ENCODE measurements around the gene NAA80. TPM values are rescaled to one million over a fixed set of nuclear protein-coding genes. Genes with fewer than 3 reads are reported as not detected.

Gene NAA80
- total RNA-seq, 1 donor from 2014 or later: 6.3 TPM

DNA sequence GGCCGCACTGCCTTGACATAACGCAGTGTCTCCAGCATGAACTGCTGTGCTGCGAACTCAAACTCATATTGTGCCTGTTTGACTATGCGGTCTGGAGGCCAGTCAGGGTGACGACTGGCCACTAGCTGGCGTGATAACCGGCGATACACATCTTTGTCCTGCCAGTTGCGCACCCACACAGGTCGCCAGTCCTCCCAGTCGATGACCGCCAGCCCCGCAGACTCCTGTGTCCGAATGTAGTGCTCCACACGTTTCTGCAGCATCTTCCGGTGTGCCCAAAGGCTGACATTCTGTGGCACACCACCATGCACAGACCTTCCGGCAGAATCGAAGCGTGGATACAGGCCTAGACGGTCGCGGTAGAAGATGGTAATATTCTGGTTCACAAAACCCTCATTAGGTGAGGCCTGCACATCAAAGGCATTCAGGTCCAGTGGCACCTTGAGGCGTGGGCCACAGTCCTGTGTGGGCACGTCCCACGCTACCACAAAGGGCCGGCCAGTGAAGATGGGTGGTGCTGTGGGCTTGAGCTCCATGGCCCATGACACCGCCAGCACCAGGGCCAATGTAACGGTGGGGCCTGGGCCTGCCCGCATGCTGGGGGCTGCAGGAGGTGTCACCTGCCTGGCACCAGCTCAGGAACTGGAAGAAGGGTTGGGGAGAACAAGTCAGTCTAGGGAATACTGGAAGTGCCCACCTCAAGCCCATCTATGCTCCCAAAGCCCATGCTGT lies 20.9 kb upstream of the NAA80 start:
- H4K20me1 ChIP-seq (ENCODE audit: insufficient read depth, low read length): peaks cover 50% of the 10 kb centered on the region
- H2AFZ ChIP-seq (ENCODE audit: low read depth, low read length): peak overlapping the region; percentile 92
- no peaks in the 10 kb centered on the region for H3K9me3 ChIP-seq (ENCODE audit: insufficient read depth, low read depth, low read length)
- H3K9me3 Mint-ChIP-seq (ENCODE audit: unreplicated experiment): no peaks in the 10 kb centered on the region
- H3K9ac ChIP-seq (ENCODE audit: low read length): peak overlapping the region; percentile 96
- H3K36me3 Mint-ChIP-seq (ENCODE audit: low read depth, unreplicated experiment): peaks cover 21% of the 10 kb centered on the region
- H3K4me3 ChIP-seq (ENCODE audit: insufficient read depth, low read depth, low read length): peak overlapping the region; percentile 95
- H3K27ac ChIP-seq (ENCODE audit: low read depth, low read length): no peak overlapping the region
- H3K36me3 ChIP-seq (ENCODE audit: insufficient read depth, low read length): peaks cover 12% of the 10 kb centered on the region
- TF ChIP-seq, protein P1, sequence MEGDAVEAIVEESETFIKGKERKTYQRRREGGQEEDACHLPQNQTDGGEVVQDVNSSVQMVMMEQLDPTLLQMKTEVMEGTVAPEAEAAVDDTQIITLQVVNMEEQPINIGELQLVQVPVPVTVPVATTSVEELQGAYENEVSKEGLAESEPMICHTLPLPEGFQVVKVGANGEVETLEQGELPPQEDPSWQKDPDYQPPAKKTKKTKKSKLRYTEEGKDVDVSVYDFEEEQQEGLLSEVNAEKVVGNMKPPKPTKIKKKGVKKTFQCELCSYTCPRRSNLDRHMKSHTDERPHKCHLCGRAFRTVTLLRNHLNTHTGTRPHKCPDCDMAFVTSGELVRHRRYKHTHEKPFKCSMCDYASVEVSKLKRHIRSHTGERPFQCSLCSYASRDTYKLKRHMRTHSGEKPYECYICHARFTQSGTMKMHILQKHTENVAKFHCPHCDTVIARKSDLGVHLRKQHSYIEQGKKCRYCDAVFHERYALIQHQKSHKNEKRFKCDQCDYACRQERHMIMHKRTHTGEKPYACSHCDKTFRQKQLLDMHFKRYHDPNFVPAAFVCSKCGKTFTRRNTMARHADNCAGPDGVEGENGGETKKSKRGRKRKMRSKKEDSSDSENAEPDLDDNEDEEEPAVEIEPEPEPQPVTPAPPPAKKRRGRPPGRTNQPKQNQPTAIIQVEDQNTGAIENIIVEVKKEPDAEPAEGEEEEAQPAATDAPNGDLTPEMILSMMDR (IDR thresholded peaks at IDR 0.05; ENCODE audit: insufficient read depth, low read depth, low read length): no peak
- TF ChIP-seq EZH2 (IDR thresholded peaks at IDR 0.05; ENCODE audit: insufficient read depth, low read length): no peak
- H3K4me1 ChIP-seq (ENCODE audit: insufficient read depth, low read length): peaks cover 29% of the 10 kb centered on the region
- no peaks in the 10 kb centered on the region for H3K27me3 Mint-ChIP-seq (ENCODE audit: low read depth, unreplicated experiment)
- peaks cover 23% of the 10 kb centered on the region for H3K4me1 Mint-ChIP-seq (ENCODE audit: low read depth, unreplicated experiment)
- peak overlapping the region; percentile 93 for H3K4me2 ChIP-seq (ENCODE audit: low read length)
- peaks cover 40% of the 10 kb centered on the region for H3K79me2 ChIP-seq (ENCODE audit: insufficient read depth, low read length)
- H3K4me3 Mint-ChIP-seq (ENCODE audit: unreplicated experiment): peak overlapping the region; percentile 93
- H3K27ac Mint-ChIP-seq (ENCODE audit: unreplicated experiment): peak overlapping the region; percentile 96
- FAIRE-seq (no peak), DNase-seq (ENCODE audit: low read depth) (no peak)
- no peaks in the 10 kb centered on the region for H3K27me3 ChIP-seq (ENCODE audit: insufficient read depth, low read length)

DNA sequence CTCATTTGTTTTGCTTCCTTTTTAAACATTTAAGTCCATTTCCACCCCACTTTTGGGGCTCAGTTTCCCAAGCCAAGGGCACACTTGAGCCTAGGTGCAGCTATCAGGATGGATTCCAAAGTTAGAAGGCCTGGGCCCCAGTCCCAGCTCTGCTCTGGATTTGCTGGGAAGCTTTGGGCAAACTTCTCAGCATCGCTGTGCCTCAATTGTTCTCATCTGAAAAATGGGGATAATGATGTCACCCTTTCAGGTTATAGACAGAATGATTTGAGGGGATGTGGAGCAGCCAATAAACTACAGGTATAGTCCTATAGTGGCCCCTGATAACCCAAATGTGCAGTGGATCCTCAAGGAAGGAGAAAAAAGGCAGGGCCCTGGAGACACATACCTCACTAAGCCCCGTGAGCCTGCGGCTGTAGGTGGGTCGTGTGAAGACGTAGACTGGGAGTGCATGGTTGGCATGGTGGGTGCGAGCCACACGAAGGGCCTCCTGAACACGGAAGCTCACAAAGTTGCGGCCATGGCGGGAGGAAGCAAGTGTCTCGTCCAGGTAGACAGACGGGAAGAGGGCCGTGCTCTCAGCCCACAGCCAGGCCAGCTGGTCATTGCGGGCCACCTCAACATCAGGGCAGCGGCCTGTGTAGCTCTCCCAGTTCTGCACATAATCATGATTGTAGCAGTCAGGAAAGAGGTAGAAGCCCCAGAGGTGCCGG lies 20.1 kb upstream of the NAA80 start:
- peaks cover 56% of the 10 kb centered on the region for H4K20me1 ChIP-seq (ENCODE audit: insufficient read depth, low read length)
- TF ChIP-seq EZH2 (IDR thresholded peaks at IDR 0.05; ENCODE audit: insufficient read depth, low read length): no peak
- TF ChIP-seq, protein P1 (IDR thresholded peaks at IDR 0.05; ENCODE audit: insufficient read depth, low read depth, low read length): no peak
- peaks cover 29% of the 10 kb centered on the region for H3K4me1 ChIP-seq (ENCODE audit: insufficient read depth, low read length)
- H3K4me3 Mint-ChIP-seq (ENCODE audit: unreplicated experiment): peak overlapping the region; percentile 93
- FAIRE-seq: no peak
- DNase-seq (ENCODE audit: low read depth): no peak
- no peak overlapping the region for H3K9ac ChIP-seq (ENCODE audit: low read length)
- H3K36me3 Mint-ChIP-seq (ENCODE audit: low read depth, unreplicated experiment): peaks cover 20% of the 10 kb centered on the region
- no peaks in the 10 kb centered on the region for H3K27me3 Mint-ChIP-seq (ENCODE audit: low read depth, unreplicated experiment)
- H3K4me1 Mint-ChIP-seq (ENCODE audit: low read depth, unreplicated experiment): peaks cover 23% of the 10 kb centered on the region
- peaks cover 8% of the 10 kb centered on the region for H3K36me3 ChIP-seq (ENCODE audit: insufficient read depth, low read length)
- H3K4me3 ChIP-seq (ENCODE audit: insufficient read depth, low read depth, low read length): no peak overlapping the region
- peak overlapping the region; percentile 93 for H3K4me2 ChIP-seq (ENCODE audit: low read length)
- H3K79me2 ChIP-seq (ENCODE audit: insufficient read depth, low read length): peaks cover 40% of the 10 kb centered on the region
- H3K27ac Mint-ChIP-seq (ENCODE audit: unreplicated experiment): no peak overlapping the region
- no peaks in the 10 kb centered on the region for H3K9me3 ChIP-seq (ENCODE audit: insufficient read depth, low read depth, low read length)
- H3K9me3 Mint-ChIP-seq (ENCODE audit: unreplicated experiment): no peaks in the 10 kb centered on the region
- no peak overlapping the region for H2AFZ ChIP-seq (ENCODE audit: low read depth, low read length)
- H3K27ac ChIP-seq (ENCODE audit: low read depth, low read length): no peak overlapping the region
- no peaks in the 10 kb centered on the region for H3K27me3 ChIP-seq (ENCODE audit: insufficient read depth, low read length)

Measured in astrocyte (in vitro differentiated cells and primary cell).